Glutamatergic neuron (in vitro differentiated cells): ENCODE results near the gene OTUD5. TPM values are rescaled to one million over a fixed set of nuclear protein-coding genes. Genes with fewer than 3 reads are reported as not detected.
"Not testable (repeated sequence)": the region's sequence is repeated elsewhere in the genome, so short reads cannot be mapped to it uniquely, and the experiment has no call there.

Experiments
- DNase-seq: peaks from one replicate; pipeline ENCODE4 v3.0.0; 2022
- H3K27ac Mint-ChIP-seq: one replicate; pipeline ENCODE4 v1.8.0; 2020; ENCODE audit warnings: mild to moderate bottlenecking, mixed read lengths, inconsistent platforms; ENCODE audit not compliant: unreplicated experiment
- H3K27me3 Mint-ChIP-seq: one replicate; pipeline ENCODE4 v1.8.0; 2020; ENCODE audit warnings: mild to moderate bottlenecking, moderate library complexity, mixed read lengths, inconsistent platforms; ENCODE audit not compliant: unreplicated experiment
- H3K36me3 Mint-ChIP-seq: one replicate; pipeline ENCODE4 v1.8.0; 2020; ENCODE audit warnings: mild to moderate bottlenecking, mixed read lengths, inconsistent platforms; ENCODE audit not compliant: unreplicated experiment
- H3K4me1 Mint-ChIP-seq: one replicate; pipeline ENCODE4 v1.8.0; 2020; ENCODE audit warnings: mild to moderate bottlenecking, low read depth, mixed read lengths, inconsistent platforms; ENCODE audit not compliant: unreplicated experiment
- H3K4me3 Mint-ChIP-seq: one replicate; pipeline ENCODE4 v1.8.0; 2020; ENCODE audit warnings: mild to moderate bottlenecking, mixed read lengths, inconsistent platforms; ENCODE audit not compliant: unreplicated experiment
- H3K9me3 Mint-ChIP-seq: one replicate; pipeline ENCODE4 v1.8.0; 2020; ENCODE audit warnings: mild to moderate bottlenecking, moderate library complexity, mixed read lengths, inconsistent platforms; ENCODE audit not compliant: unreplicated experiment
- CTCF ChIP-seq: fragments of 200-600 bp; sonication (generic); IDR thresholded peaks from one replicate; pipeline ENCODE4 v1.5.0; 2021; ENCODE audit not compliant: partially characterized antibody, unreplicated experiment
- total RNA-seq: library from RNA; stranded (reverse); fragmentation: NEBNext Ultra II Directional; extraction: Animal tissue kit (Norgen Biotek cat#: 25700); gene quantifications from one replicate; pipeline ENCODE4 v1.2.1, GENCODE V29; 2021; ENCODE audit not compliant: unreplicated experiment

Gene OTUD5
- total RNA-seq, 1 donor from 2014 or later: 68.3 TPM

GRCh38 chrX:48883729-48884128, 73.7 kb downstream of the OTUD5 start:
- no peak overlapping the region for H3K4me3 Mint-ChIP-seq

GRCh38 chrX:48876944-48877343, 80.5 kb downstream of the OTUD5 start:
- H3K36me3 Mint-ChIP-seq, H3K27me3 Mint-ChIP-seq, H3K4me1 Mint-ChIP-seq, DNase-seq, H3K4me3 Mint-ChIP-seq, H3K27ac Mint-ChIP-seq, H3K9me3 Mint-ChIP-seq: not testable (repeated sequence)

More at GRCh38 chrX:48883729-48884128, 73.7 kb downstream of the OTUD5 start:
- no peaks in the 10 kb centered on the region for H3K9me3 Mint-ChIP-seq
- DNase-seq: no peak
- no peaks in the 10 kb centered on the region for H3K27me3 Mint-ChIP-seq
- H3K36me3 Mint-ChIP-seq: no peaks in the 10 kb centered on the region
- no peaks in the 10 kb centered on the region for H3K4me1 Mint-ChIP-seq
- no peak overlapping the region for H3K27ac Mint-ChIP-seq
- no peak for TF ChIP-seq CTCF

Other genes starting within 250 kb of the OTUD5 start
- gene GLOD5, start 195.9 kb downstream of the OTUD5 start, total RNA-seq: not detected
- gene GATA1, start 171.0 kb downstream of the OTUD5 start, total RNA-seq: not detected
- gene HDAC6, start 155.5 kb downstream of the OTUD5 start, total RNA-seq: 264 TPM
- not detected for gene ERAS, start 131.1 kb downstream of the OTUD5 start, total RNA-seq
- gene PCSK1N, start 122.0 kb downstream of the OTUD5 start, total RNA-seq: 127 TPM
- gene TIMM17B, start 59.8 kb downstream of the OTUD5 start, total RNA-seq: 71.8 TPM
- gene PQBP1, start 59.7 kb downstream of the OTUD5 start, total RNA-seq: 120 TPM
- gene SLC35A2, start 46.0 kb downstream of the OTUD5 start, total RNA-seq: 22.1 TPM
- 16.5 TPM for gene PIM2, start 38.6 kb downstream of the OTUD5 start, total RNA-seq
- 7.2 TPM for gene KCND1, start 14.2 kb upstream of the OTUD5 start, total RNA-seq
- gene GRIPAP1, start 44.7 kb upstream of the OTUD5 start, total RNA-seq: 129 TPM
- gene TFE3, start 85.8 kb upstream of the OTUD5 start, total RNA-seq: 39.8 TPM
- 17.6 TPM for gene CCDC120, start 101.4 kb upstream of the OTUD5 start, total RNA-seq
- 41.5 TPM for gene PRAF2, start 116.4 kb upstream of the OTUD5 start, total RNA-seq
- 66.4 TPM for gene WDR45, start 122.3 kb upstream of the OTUD5 start, total RNA-seq
- 20.6 TPM for gene GPKOW, start 166.1 kb upstream of the OTUD5 start, total RNA-seq
- 2.7 TPM for gene MAGIX, start 205.2 kb upstream of the OTUD5 start, total RNA-seq
- 12.2 TPM for gene PLP2, start 214.3 kb upstream of the OTUD5 start, total RNA-seq
- gene PRICKLE3, start 228.8 kb upstream of the OTUD5 start, total RNA-seq: 1.6 TPM
- 291 TPM for gene SYP, start 242.6 kb upstream of the OTUD5 start, total RNA-seq